ENCODE data around the gene RSPH9.
A peak's percentile ranks its signal among the peaks of the same experiment; 100 is the strongest.

The RSPH9 gene

GRCh38 chr6:43644940-43645612 lies at the start of gene RSPH9:
Gene RSPH9 (plus strand): TSS chr6:43645036. CDS start chr6:43645099, 63 bp downstream.
- DNase-seq, result no peak

GRCh38 chr6:43600595-43600994 lies 44.2 kb upstream of the RSPH9 start:
- no peak for DNase-seq

- DNase-seq, result no peak
These were observed 40.7 kb upstream of the RSPH9 start for GRCh38 chr6:43604174-43604573.

GRCh38 chr6:43606019-43606418 lies 38.8 kb upstream of the RSPH9 start:
- no peak for DNase-seq

- no peak for DNase-seq
These were observed 36.5 kb upstream of the RSPH9 start for GRCh38 chr6:43608310-43608763.

- DNase-seq, result no peak
These were observed 36.0 kb upstream of the RSPH9 start for GRCh38 chr6:43608807-43609206.

- DNase-seq, result no peak
These were observed 35.4 kb upstream of the RSPH9 start for GRCh38 chr6:43609402-43609801.

GRCh38 chr6:43610431-43610830 lies 34.4 kb upstream of the RSPH9 start:
- no peak for DNase-seq

GRCh38 chr6:43613721-43614395 lies 31.0 kb upstream of the RSPH9 start:
- no peak for DNase-seq

- DNase-seq, result no peak
These were observed 30.5 kb upstream of the RSPH9 start for GRCh38 chr6:43614396-43614730.

GRCh38 chr6:43616725-43617472 lies 27.9 kb upstream of the RSPH9 start:
- DNase-seq, result no peak

GRCh38 chr6:43621078-43621835 lies 23.6 kb upstream of the RSPH9 start:
- DNase-seq, result no peak

- DNase-seq, result no peak
These were observed 23.0 kb upstream of the RSPH9 start for GRCh38 chr6:43621836-43622180.

- DNase-seq, result no peak
These were observed 22.3 kb upstream of the RSPH9 start for GRCh38 chr6:43622541-43622940.

- DNase-seq, result no peak
These were observed 20.7 kb upstream of the RSPH9 start for GRCh38 chr6:43623880-43624785.

GRCh38 chr6:43624786-43625288 lies 20.0 kb upstream of the RSPH9 start:
- no peak for DNase-seq

GRCh38 chr6:43625393-43625992 lies 19.3 kb upstream of the RSPH9 start:
- DNase-seq, result no peak

- DNase-seq, result no peak
These were observed 17.6 kb upstream of the RSPH9 start for GRCh38 chr6:43627008-43627825.

- DNase-seq, result no peak
These were observed 16.3 kb upstream of the RSPH9 start for GRCh38 chr6:43628393-43629103.

- DNase-seq, result peak; percentile 89
These were observed 15.7 kb upstream of the RSPH9 start, which contains the start of gene GTPBP2 for GRCh38 chr6:43629104-43629504. Gene GTPBP2 (minus strand): TSS chr6:43629264. CDS start chr6:43629162, 102 bp downstream.
